HEK293 (cell line): ENCODE measurements around the gene WNT7B.

Experiments used
- CTCF ChIA-PET: fragments of 350-600 bp; formaldehyde crosslinking; extraction: SDS; loops from one replicate; lab custom pipeline; 2021; ENCODE audit warnings: antibody characterized with exemption; lab: Yijun Ruan, JAX
- POLR2A ChIA-PET: fragments of 300-600 bp; formaldehyde crosslinking; extraction: SDS; loops from one replicate; lab custom pipeline; 2020; ENCODE audit warnings: antibody characterized with exemption, inconsistent platforms; lab: Yijun Ruan, JAX
- H3K27ac ChIP-seq: fragments of 200-500 bp; sonication (Bioruptor generic); 2 replicates; pipeline ENCODE4 v1.5.1; 2014; ENCODE audit warnings: low read depth, low read length, control low read depth, inconsistent platforms; ENCODE audit errors: extremely low read depth
- H3K36me3 ChIP-seq, 2 experiments: fragments of 200-500 bp in 1 of 2; sonication (Bioruptor generic) in 1 of 2; 1 replicate in 1 of 2; 2 replicates in 1 of 2; pipeline ENCODE4 v1.5.1; 2014 to 2017; ENCODE audit warnings: inconsistent platforms in 2 of 2, low read length in 2 of 2; ENCODE audit not compliant: control insufficient read depth in 2 of 2, insufficient read depth in 1 of 2
- H3K4me1 ChIP-seq: fragments of 200-500 bp; sonication (Bioruptor generic); 2 replicates; pipeline ENCODE4 v1.5.1; 2014; ENCODE audit warnings: mild to moderate bottlenecking, low read length, inconsistent platforms; ENCODE audit not compliant: control insufficient read depth, insufficient read depth
- H3K4me3 ChIP-seq: 2 replicates; pipeline ENCODE4 v1.5.1; 2011; ENCODE audit warnings: low read depth, mild to moderate bottlenecking, control low read depth, low read length, moderate library complexity
- H3K9me3 ChIP-seq: fragments of 200-500 bp; sonication (Bioruptor generic); 2 replicates; pipeline ENCODE4 v1.5.1; 2014; ENCODE audit warnings: low read depth, low read length, inconsistent platforms; ENCODE audit not compliant: control insufficient read depth, insufficient read depth
- GLIS2 ChIP-seq: fragments of 450-650 bp; formaldehyde crosslinking; IDR thresholded peaks from 2 replicates; pipeline ENCODE4 v1.5.1; 2016; ENCODE audit warnings: missing biosample characterization, missing genetic modification characterization
- INSM2 ChIP-seq: fragments of 450-650 bp; formaldehyde crosslinking; IDR thresholded peaks from 2 replicates; pipeline ENCODE4 v1.5.1; 2016; ENCODE audit warnings: missing biosample characterization, missing genetic modification characterization
- MEIS1 ChIP-seq: sonication (generic); formaldehyde crosslinking; IDR thresholded peaks from 2 replicates; pipeline ENCODE4 v1.8.1; 2022; ENCODE audit warnings: missing genetic modification reagents, mild to moderate bottlenecking, borderline replicate concordance
- SP7 ChIP-seq: fragments of 450-650 bp; formaldehyde crosslinking; IDR thresholded peaks from 2 replicates; pipeline ENCODE4 v1.5.1; 2016; ENCODE audit warnings: missing biosample characterization, missing genetic modification characterization
- TSHZ1 ChIP-seq: fragments of 450-650 bp; formaldehyde crosslinking; IDR thresholded peaks from 2 replicates; pipeline ENCODE4 v1.5.1; 2016; ENCODE audit warnings: missing biosample characterization, missing genetic modification characterization, borderline replicate concordance
- ZBTB26 ChIP-seq: fragments of 450-650 bp; formaldehyde crosslinking; optimal IDR thresholded peaks from 2 replicates; pipeline ENCODE3; 2016; ENCODE audit warnings: missing biosample characterization, mild to moderate bottlenecking, missing genetic modification characterization
- ZBTB44 ChIP-seq: fragments of 450-650 bp; IDR thresholded peaks from 2 replicates; pipeline ENCODE4 v1.5.1; 2018; ENCODE audit warnings: missing biosample characterization, mild to moderate bottlenecking, missing genetic modification characterization
- ZEB2 ChIP-seq: fragments of 450-650 bp; formaldehyde crosslinking; IDR thresholded peaks from 2 replicates; pipeline ENCODE4 v1.5.1; 2016; ENCODE audit warnings: missing biosample characterization, missing genetic modification characterization
- ZFP69B ChIP-seq: fragments of 450-650 bp; formaldehyde crosslinking; IDR thresholded peaks from 2 replicates; pipeline ENCODE4 v1.5.1; 2016; ENCODE audit warnings: missing biosample characterization, missing genetic modification characterization
- ZNF140 ChIP-seq: fragments of 450-650 bp; formaldehyde crosslinking; IDR thresholded peaks from 2 replicates; pipeline ENCODE4 v1.5.1; 2016; ENCODE audit warnings: missing biosample characterization, missing genetic modification characterization
- ZNF155 ChIP-seq: fragments of 450-650 bp; formaldehyde crosslinking; IDR thresholded peaks from 2 replicates; pipeline ENCODE4 v1.5.1; 2016; ENCODE audit warnings: missing biosample characterization, missing genetic modification characterization
- ZNF335 ChIP-seq: fragments of 450-650 bp; formaldehyde crosslinking; conservative IDR thresholded peaks from 2 replicates; pipeline ENCODE4 v1.5.1; 2016; ENCODE audit warnings: missing biosample characterization, missing genetic modification characterization
- ZNF449 ChIP-seq: fragments of 450-650 bp; formaldehyde crosslinking; IDR thresholded peaks from 2 replicates; pipeline ENCODE4 v1.5.1; 2017; ENCODE audit warnings: missing biosample characterization, mild to moderate bottlenecking, missing genetic modification characterization, moderate library complexity
- ZSCAN16 ChIP-seq: fragments of 450-650 bp; formaldehyde crosslinking; IDR thresholded peaks from 2 replicates; pipeline ENCODE4 v1.5.1; 2016; ENCODE audit warnings: missing biosample characterization, missing genetic modification characterization
- ZSCAN23 ChIP-seq: fragments of 450-650 bp; formaldehyde crosslinking; IDR thresholded peaks from 2 replicates; pipeline ENCODE4 v1.5.1; 2016; ENCODE audit warnings: missing biosample characterization, missing genetic modification characterization

The WNT7B gene

GRCh38 chr22:45878901-45879551, 97.9 kb downstream of the WNT7B start:
- Histone ChIP-seq H3K27ac (no peak overlapping the region), H3K4me3 (no peak overlapping the region), H3K9me3 (peaks cover 2% of the 10 kb centered on the region; the same call in 1 of the 2 replicates), H3K36me3 (no peaks in the 10 kb centered on the region), H3K4me1 (no peaks in the 10 kb centered on the region)
- POLR2A ChIA-PET, result no interaction called here
- CTCF ChIA-PET, result interaction anchor here (0.8 to 7.8 kb wide), 2 partner anchors 15 to 99 kb away, joined by 3 to 68 read pairs; no protein-coding TSS in a partner anchor
- TF ChIP-seq ZEB2 (no peak), ZNF155 (no peak), ZNF140 (no peak), ZNF335 (tag by site-specific recombination) (no peak), ZSCAN16 (tag by site-specific recombination) (no peak), GLIS2 (no peak), MEIS1 (CRISPR knock-in tag) (no peak), TSHZ1 (tag by site-specific recombination) (no peak)

GRCh38 chr22:45878051-45878781, 98.7 kb downstream of the WNT7B start:
- POLR2A ChIA-PET, result no interaction called here
- H3K27ac ChIP-seq, result no peak overlapping the region
- peak; percentile 13; the same call in 1 of the 2 replicates for TF ChIP-seq SP7 (tag by site-specific recombination)
- TF ChIP-seq ZBTB26, result no peak
- TF ChIP-seq INSM2 (tag by site-specific recombination), result no peak
- no peak for TF ChIP-seq ZBTB44 (tag by site-specific recombination)
- TF ChIP-seq ZSCAN23 (tag by site-specific recombination), result peak; percentile 80
- 0 out of 2 replicates have a peak, but pooled peaks have one; percentile 21 for TF ChIP-seq ZFP69B (tag by site-specific recombination)
- TF ChIP-seq ZNF449, result no peak
- no peaks in the 10 kb centered on the region for H3K36me3 ChIP-seq
- no peaks in the 10 kb centered on the region for H3K4me1 ChIP-seq
- H3K4me3 ChIP-seq, result no peak overlapping the region
- H3K9me3 ChIP-seq, result peaks cover 2% of the 10 kb centered on the region
- CTCF ChIA-PET, result interaction anchor here (0.8 to 7.8 kb wide), 2 partner anchors 15 to 100 kb away, joined by 3 to 68 read pairs; no protein-coding TSS in a partner anchor
